ENCODE measurements around the gene EMD.
A peak's percentile ranks its signal among the peaks of the same experiment; 100 is the strongest.
"Not testable (repeated sequence)": the region's sequence is repeated elsewhere in the genome, so short reads cannot be mapped to it uniquely, and the experiment has no call there.

EMD gene

GRCh38 chrX:154372612-154373022, 6.5 kb upstream of the EMD start:
- DNase-seq, result no peak

DNA sequence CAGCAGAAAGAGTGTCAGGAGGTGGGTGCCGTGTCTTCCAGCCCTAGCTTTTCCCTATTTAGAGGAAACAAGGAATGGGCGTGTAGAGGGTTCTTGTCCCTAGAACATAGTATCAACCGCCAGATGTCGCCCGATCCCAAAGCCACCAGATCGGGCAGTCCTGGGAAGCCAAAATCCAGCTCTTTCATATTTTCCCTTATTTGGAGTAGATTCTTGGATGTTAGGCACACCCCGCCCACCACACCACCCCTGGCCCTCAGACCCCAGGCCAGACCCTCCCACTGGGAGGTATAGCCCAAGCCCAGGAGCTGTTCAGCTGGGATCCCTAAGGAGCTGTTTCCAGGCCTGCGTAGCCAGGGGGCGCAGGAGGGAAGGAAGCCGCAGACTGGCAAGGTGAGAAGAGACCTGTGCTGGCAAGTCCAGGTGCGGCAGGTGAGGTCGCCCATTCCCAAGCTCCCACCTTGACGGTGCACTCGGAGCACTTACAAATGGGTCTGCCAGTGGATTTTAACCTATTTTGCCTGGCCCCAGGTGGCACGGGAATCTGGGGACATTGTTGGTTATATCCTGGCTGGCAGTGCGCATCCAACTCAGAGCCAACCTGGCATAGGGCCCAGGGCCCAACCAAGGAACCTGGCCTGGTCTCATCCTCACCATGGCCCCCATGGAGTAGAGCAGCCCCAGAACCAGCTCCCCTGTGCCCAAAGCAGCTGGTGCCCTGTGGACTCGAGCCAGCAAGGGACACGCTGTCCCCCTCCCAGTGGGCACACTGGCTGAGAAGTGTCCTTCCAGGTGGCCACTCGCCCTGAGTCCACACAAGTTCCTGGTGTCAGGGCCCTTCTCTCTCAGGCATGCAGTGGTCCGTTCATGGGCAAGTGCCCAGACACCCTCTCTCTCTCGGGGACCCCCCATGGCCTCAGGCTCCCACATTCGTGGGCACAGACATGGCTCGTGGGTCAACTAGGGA, 5.5 kb upstream of the EMD start:
- DNase-seq, result peak; percentile 42 to 74

GRCh38 chrX:154374313-154375155, 4.6 kb upstream of the EMD start, which contains the start of gene FLNA:
Gene FLNA, minus strand, starts transcription at chrX:154374634. Its CDS starts 3,389 bp downstream, at chrX:154371245.
- no peak for DNase-seq

DNA sequence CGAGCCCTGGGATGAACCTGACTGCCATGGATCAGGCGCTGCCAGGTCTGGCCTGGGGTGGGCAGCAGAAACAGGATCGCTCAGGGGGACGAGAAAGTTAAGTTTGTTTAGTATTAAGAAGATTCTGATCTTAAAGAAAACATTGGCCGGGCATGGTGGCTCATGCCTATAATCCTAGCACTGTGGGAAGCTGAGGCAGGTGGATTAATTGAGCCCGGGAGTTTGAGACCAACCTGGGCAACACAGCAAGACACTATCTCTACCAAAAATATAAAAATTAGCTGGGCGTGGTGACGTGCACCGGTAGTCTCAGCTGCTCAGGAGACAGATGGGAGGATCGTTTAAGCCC, 4.0 kb upstream of the EMD start:
- no peak for DNase-seq

DNA sequence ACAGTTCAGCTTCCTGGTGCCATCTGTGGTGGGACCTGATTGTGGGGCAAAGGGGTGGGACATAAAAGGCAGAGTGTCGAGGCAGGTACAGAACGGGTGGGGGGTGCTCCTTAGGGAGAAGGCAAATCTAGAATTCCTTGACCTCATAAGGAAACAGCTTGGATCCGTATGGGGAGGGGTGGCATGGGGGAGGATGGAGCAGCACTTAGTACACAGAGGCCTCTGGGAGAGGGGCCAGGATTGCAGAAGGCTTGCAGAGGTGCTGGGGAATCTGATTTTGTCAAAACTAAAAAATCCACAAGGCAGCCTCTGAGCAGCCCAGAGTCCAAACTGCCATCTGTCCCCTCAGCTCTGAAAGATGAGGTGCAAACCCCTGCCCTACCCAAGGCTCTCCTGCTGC, 2.3 kb upstream of the EMD start:
- DNase-seq, result no peak

GRCh38 chrX:154378059-154378798, 866 bp upstream of the EMD start:
- DNase-seq, result peak in 1 of 2 experiments; percentile 44

DNA sequence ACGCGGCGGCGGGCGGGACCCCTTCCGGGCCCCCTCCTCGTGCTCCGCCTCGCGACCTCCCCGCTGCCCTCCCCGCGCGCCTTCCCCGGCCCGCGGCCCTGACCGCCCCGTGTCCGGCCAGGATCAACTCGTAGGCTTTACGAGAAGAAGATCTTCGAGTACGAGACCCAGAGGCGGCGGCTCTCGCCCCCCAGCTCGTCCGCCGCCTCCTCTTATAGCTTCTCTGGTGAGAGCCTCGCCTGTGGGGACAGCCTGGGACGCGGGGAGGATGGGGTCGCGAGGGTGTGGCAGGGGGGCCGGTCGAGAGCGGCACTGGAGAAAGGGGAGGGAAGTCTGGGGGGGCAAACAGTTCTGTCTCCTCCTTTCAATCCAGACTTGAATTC, 465 bp downstream of the EMD start:
- DNase-seq, result no peak

GRCh38 chrX:154380153-154380552, 1.1 kb downstream of the EMD start:
- no peak for DNase-seq

DNA sequence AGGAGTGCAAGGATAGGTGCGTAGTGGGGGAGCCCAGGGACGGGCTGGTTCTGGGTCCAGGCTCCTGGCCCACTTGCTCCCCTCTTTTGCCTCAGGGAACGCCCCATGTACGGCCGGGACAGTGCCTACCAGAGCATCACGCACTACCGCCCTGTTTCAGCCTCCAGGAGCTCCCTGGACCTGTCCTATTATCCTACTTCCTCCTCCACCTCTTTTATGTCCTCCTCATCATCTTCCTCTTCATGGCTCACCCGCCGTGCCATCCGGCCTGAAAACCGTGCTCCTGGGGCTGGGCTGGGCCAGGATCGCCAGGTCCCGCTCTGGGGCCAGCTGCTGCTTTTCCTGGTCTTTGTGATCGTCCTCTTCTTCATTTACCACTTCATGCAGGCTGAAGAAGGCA, 1.7 kb downstream of the EMD start:
- no peak for DNase-seq

DNA sequence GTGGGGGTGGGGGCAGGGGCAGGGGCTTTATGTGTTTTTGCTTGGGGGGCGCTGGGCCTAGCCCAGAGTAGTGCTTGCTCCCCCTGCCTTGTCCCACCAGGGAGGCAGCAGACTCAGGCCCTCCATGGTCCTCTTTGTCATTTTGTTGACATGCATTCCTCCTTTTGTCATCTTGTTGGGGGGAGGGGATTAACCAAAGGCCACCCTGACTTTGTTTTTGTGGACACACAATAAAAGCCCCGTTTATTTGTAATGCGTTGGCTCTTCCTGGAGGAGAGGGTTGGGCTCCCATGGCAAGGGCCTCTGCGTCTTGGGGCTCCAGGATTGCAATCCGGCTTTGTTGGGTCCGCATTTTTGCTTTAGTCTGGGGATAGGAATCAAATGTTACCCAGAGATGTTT, 2.2 kb downstream of the EMD start:
- no peak for DNase-seq

GRCh38 chrX:154382483-154383069, 3.5 kb downstream of the EMD start:
- DNase-seq, result no peak

DNA sequence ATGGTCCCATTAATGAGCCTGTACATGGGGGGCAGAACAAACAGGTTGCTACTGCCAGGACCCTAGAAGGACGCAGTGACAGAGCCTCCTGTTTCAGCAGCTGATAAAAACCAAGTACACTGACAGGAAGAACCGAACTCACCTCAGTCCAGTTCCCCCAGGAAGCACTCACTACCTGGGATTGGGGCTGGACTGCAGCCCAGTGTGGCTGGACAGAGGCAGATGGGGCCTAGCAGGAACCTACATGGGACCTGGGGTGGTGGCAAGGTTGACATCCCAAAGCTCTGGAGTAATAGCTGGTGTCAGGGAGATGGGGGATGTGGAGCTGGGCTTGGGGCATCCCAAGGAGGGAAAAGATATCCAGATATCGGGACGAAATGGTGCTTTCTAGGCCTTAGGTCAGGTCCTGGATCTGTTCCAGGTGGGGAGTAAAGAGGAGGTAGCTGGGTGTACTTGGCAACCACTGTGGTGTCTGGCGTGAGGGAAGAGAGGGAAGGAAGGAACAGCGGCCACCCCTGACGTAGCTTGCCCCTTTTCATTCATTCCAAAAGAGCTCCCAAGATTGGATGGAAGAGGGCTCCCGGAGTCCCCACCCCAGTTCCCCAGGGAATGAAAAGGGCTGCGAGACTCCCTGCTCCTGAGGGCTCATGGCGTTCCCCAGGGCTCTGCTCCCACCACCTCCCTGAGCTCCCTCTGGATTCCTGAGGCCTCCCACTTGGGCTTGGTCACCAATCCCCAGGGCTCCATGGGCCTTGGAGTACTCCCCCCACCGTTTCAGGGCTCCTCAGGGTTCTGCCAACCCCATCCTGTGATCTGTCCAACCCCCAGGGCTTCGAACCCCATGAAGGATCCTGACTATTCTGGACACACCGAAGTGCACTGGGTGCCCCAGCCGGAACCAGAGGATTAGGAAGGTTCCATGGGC, 4.5 kb downstream of the EMD start:
- no peak for DNase-seq

- DNase-seq, result no peak
Observed at GRCh38 chrX:154384284-154384892, 5.3 kb downstream of the EMD start.

GRCh38 chrX:154388094-154388493, 9.0 kb downstream of the EMD start:
- DNase-seq, result not testable (repeated sequence)

GRCh38 chrX:154388649-154389048, 9.6 kb downstream of the EMD start:
- not testable (repeated sequence) for DNase-seq

GRCh38 chrX:154389812-154390747, 11.0 kb downstream of the EMD start:
- not testable (repeated sequence) for DNase-seq

DNA sequence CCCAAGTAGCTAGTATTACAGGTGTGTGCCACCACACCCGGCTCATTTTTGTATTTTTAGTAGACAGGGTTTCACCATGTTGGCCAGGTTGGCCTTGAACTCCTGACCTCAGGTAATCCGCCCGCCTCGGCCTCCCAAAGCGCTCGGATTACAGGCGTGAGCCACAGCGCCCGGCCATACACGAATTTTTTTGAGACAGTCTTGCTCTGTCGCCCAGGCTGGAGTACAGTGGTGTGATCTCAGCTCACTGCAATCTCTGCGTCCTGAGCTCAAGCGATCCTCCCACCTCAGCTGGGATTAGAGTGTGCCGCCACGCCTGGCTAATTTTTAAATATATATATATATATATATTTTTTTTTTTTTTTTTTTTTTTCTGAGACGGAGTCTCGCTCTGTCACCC, 17.3 kb downstream of the EMD start:
- not testable (repeated sequence) for DNase-seq

- DNase-seq, result peak; percentile 24 to 43
Observed at GRCh38 chrX:154396973-154397887, 18.1 kb downstream of the EMD start.

All from NCI-H2081 (cell line).